Neural progenitor cell (in vitro differentiated cells): ENCODE data around the gene PRKCD.

Experiments used
- EZH2phosphoT487 ChIP-seq: fragments of 200-600 bp; sonication (generic); IDR thresholded peaks from 2 replicates; pipeline ENCODE4 v1.6.1; 2017; ENCODE audit warnings: antibody characterized with exemption
- TF ChIP-seq, protein P1 (sequence below): fragments of 200-600 bp; sonication (generic); IDR thresholded peaks from 2 replicates; pipeline ENCODE4 v1.5.1; 2017; ENCODE audit warnings: antibody characterized with exemption, mild to moderate bottlenecking

DNA sequence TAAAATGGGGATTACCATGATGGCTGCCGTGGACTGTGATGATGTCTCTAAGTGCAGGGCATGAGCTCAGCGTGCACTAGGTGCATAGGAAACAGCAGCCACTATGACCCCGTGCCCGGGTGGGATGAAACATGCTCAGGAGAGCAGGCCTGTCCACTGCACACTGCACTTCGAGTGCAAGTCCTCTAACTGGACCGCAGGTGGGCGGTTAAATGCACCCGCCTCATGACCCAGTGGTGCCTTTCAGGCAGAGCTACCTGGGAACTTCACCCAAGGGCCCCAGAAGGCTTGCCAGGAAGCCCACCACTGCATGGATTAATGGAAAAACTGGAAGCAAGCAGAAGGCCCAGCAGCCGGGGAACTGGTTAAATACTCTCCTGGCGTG lies 34.0 kb downstream of the PRKCD start:
- TF ChIP-seq, protein P1, sequence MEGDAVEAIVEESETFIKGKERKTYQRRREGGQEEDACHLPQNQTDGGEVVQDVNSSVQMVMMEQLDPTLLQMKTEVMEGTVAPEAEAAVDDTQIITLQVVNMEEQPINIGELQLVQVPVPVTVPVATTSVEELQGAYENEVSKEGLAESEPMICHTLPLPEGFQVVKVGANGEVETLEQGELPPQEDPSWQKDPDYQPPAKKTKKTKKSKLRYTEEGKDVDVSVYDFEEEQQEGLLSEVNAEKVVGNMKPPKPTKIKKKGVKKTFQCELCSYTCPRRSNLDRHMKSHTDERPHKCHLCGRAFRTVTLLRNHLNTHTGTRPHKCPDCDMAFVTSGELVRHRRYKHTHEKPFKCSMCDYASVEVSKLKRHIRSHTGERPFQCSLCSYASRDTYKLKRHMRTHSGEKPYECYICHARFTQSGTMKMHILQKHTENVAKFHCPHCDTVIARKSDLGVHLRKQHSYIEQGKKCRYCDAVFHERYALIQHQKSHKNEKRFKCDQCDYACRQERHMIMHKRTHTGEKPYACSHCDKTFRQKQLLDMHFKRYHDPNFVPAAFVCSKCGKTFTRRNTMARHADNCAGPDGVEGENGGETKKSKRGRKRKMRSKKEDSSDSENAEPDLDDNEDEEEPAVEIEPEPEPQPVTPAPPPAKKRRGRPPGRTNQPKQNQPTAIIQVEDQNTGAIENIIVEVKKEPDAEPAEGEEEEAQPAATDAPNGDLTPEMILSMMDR = no peak
- TF ChIP-seq EZH2phosphoT487 = no peak
